ENCODE results near the gene TOMM5.

TOMM5 gene

DNA sequence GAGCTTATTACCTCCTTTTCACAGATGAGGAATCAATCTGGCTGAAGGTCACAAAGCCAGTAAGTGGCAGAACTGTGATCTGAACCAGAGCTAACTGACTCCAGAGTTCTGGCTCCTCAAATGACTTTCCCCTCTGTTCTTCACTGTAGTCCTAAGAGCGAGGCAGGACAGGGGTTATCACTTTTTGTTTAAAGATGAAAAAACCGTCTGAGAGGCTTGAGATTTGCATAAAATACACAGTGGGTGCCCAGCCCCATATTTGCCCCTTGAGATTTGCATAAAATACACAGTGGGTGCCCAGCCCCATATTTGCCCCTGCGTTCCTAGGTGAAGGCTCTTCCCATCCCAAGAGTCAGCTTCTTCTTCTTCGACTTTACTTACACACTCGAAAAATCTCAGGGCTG, 16.9 kb downstream of the TOMM5 start:
- DNase-seq (ENCODE audit: low read depth), result no peak
- peak overlapping the region; percentile 80 for H3K4me3 ChIP-seq (ENCODE audit: low read depth, low read length)
- TF ChIP-seq, protein P1, sequence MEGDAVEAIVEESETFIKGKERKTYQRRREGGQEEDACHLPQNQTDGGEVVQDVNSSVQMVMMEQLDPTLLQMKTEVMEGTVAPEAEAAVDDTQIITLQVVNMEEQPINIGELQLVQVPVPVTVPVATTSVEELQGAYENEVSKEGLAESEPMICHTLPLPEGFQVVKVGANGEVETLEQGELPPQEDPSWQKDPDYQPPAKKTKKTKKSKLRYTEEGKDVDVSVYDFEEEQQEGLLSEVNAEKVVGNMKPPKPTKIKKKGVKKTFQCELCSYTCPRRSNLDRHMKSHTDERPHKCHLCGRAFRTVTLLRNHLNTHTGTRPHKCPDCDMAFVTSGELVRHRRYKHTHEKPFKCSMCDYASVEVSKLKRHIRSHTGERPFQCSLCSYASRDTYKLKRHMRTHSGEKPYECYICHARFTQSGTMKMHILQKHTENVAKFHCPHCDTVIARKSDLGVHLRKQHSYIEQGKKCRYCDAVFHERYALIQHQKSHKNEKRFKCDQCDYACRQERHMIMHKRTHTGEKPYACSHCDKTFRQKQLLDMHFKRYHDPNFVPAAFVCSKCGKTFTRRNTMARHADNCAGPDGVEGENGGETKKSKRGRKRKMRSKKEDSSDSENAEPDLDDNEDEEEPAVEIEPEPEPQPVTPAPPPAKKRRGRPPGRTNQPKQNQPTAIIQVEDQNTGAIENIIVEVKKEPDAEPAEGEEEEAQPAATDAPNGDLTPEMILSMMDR (conservative IDR thresholded peaks at IDR 0.05; ENCODE audit: low read depth, low read length), result no peak

DNA sequence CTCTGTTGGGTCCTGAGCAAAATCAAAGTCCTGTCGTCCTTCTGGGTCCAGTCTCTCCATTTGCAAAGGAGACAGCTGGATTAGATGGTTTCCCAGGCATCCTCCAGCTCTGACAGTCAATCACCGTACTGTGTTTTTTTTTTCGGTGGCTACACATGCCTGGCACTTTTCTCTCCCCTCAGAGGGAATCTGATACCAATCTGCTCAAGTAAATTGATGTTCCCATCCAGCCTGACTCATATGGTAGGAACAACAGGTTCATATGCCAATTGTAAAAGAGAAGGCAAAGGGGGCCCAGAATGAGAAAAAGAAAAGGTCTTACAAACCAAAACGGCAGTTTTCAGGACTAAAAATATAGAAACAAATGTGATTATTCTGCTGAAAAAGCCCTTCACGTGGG, 17.4 kb downstream of the TOMM5 start:
- peak; percentile 42 for DNase-seq (ENCODE audit: low read depth)
- TF ChIP-seq, protein P1 (conservative IDR thresholded peaks at IDR 0.05; ENCODE audit: low read depth, low read length), result no peak
- peak overlapping the region; percentile 80 for H3K4me3 ChIP-seq (ENCODE audit: low read depth, low read length)

DNA sequence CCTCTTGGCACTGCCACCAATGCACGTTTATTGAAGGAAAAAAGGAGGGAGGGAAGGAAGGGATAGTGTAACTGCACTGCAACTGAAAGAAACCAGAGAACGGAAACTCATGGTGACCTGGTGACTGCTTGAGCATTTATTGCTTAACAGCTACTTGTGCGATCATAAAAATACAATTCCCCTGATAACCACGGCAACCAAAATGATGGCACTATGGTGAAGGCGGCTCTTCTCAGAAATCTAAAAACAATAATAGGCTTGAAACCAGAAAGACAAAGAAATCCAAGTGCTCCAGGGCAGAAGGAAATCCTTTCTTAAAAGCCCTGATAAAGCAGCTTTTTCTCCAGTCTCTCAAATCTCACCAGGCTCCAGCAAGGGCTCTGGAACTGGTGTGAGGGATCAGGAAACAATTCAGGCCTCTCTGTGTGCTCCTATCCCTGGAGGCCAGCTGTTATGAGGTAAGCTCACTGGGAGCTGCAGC, 18.1 kb downstream of the TOMM5 start:
- H3K4me3 ChIP-seq (ENCODE audit: low read depth, low read length), result peak overlapping the region; percentile 13
- TF ChIP-seq, protein P1 (conservative IDR thresholded peaks at IDR 0.05; ENCODE audit: low read depth, low read length), result no peak
- DNase-seq (ENCODE audit: low read depth), result peak; percentile 88

DNA sequence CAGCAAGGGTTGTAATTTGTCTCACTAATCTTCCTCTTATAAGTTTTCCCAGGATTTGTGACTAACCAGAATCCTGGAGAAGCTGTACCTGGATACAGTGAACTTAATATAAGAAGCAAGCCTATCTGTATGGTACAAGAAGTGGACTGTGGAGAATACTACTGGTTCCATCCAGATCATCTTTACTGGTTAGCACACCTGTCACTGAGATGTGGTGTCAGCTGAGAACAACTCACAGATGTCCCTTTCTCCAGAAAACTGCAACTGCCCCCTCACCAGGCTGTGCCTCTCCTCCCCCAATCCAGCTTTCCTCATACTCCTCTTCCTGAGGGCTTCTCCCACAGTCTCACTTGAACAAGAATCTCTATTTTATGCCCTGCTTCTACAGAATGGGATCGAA, 21.1 kb downstream of the TOMM5 start:
- DNase-seq (ENCODE audit: low read depth), result no peak
- TF ChIP-seq, protein P1 (conservative IDR thresholded peaks at IDR 0.05; ENCODE audit: low read depth, low read length), result no peak
- H3K4me3 ChIP-seq (ENCODE audit: low read depth, low read length), result no peak overlapping the region

DNA sequence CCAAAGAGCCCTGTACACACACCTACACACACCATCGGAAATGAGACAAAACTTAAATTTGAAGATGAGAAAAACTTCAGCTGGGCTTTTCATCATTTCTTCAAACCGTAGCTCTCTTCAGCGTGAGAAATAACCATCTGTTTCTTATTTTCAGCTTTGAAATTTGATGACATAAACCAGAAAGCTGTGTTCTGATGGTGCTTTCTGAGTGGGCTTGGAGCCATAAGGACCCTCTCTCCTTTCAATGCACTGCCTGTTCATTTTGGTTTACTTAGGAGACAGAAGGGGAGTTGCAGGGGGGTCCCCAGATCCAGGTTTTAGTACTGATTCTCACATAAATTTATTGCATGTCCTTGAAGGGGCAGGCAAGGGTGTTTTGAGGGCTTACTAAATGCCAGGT, 25.7 kb downstream of the TOMM5 start:
- TF ChIP-seq, protein P1 (conservative IDR thresholded peaks at IDR 0.05; ENCODE audit: low read depth, low read length), result no peak

DNA sequence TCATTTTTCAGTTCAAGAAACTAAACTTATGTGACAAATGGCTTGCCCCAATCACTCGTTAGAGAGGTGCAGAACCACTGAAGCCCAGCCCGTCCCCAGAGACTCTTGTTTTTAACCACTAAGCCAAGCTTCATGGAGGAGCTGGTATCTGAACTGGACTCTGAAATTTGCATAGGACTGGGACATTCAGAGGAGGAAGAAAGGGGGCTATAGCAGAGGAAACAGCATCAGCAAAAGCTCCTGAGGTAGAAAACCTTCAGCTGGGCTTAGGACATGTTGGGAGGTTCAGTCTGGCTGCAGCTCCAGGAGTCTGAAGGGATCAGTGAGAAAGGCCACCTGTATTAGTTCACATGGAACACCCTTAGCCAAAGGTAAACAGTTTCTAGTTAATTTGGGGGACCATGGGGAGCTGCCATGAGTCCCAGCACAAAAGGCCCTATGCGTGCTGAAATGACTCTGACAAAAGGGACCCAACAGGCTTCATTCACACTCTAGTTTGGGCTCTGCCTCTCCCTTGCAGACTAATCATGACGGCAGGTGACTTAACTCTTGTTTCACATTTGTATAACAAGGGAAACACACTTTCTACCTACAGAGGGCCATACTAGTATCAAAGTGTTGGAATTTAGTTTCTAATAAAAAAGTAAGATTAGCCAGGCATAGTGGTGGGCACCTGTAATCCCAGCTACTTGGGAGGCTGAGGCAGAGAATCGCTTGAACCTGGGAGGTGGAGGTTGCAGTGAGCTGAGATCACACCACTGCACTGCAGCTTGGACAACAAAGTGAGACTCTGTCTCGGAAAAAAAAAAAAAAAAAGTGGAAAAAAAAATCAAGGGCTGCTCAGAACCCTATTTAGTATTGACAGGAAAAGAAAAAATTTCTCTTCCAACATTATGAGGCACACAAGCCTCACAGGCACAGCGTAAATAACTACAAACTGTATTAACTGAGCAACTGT, 26.5 kb downstream of the TOMM5 start:
- DNase-seq (ENCODE audit: low read depth), result no peak
- TF ChIP-seq, protein P1 (conservative IDR thresholded peaks at IDR 0.05; ENCODE audit: low read depth, low read length), result no peak
- no peak overlapping the region for H3K4me3 ChIP-seq (ENCODE audit: low read depth, low read length)

More for the DNA sequence above, 25.7 kb downstream of the TOMM5 start:
- DNase-seq (ENCODE audit: low read depth), result no peak
- no peak overlapping the region for H3K4me3 ChIP-seq (ENCODE audit: low read depth, low read length)

Data from choroid plexus epithelial cell (primary cell).